Stimulated activated naive CD4-positive, alpha-beta T cell (primary cell): ENCODE measurements around the gene MYL7.
"Not testable (repeated sequence)": the region's sequence is repeated elsewhere in the genome, so short reads cannot be mapped to it uniquely, and the experiment has no call there.

ENCODE experiments used
- DNase-seq, 6 experiments: peaks; one replicate each; lab custom pipeline; 2025; lab: John Stamatoyannopoulos, UW

Gene MYL7

GRCh38 chr7:44171901-44172300 is 30.8 kb upstream of the MYL7 start:
- not testable (repeated sequence) for DNase-seq

GRCh38 chr7:44167920-44168319 is 26.8 kb upstream of the MYL7 start:
- no peak for DNase-seq

DNA sequence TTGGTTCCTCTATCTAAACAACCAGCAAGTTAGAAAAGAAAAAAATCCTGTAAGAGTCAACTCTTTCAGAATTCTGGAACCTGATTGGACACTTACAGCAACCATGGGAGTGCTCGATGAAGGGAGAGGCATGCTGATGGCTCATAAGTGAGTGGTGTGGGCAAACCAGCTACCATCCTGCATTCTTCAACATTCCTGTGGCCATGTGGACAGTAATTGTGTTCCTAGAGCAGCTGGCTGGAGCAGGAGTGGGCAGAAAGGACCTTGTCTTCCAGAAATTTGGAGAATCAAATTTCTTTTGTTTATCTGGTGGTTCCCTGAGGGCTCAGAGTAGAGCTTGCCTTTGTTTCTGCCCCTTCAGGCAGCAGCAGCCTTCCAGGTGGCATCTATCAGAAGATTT is 22.5 kb upstream of the MYL7 start:
- no peak for DNase-seq

- DNase-seq, result no peak
Observed at GRCh38 chr7:44162785-44163395, 21.8 kb upstream of the MYL7 start.

DNA sequence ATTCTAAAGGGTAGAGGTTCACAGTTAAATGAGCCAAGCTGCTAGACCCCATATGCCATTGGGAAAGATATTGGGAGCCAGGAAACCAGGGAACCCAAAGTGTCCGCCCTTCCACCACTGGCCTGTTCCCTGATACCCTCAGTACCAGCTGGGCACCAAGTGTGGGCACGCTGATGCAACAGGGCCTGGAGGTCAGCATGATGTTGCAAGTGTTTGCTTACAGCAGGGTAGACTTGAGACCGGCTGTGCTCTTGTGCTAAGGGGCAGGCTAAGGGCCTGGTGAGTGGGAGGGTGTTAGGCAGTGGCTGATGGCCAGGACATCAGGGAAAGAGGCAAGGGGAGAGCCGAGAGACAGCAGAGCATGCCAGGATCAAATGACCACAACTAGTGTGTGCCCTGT is 21.0 kb upstream of the MYL7 start:
- DNase-seq, result no peak

GRCh38 chr7:44161371-44161770 is 20.2 kb upstream of the MYL7 start:
- DNase-seq, result no peak

- DNase-seq, result no peak
Observed at GRCh38 chr7:44159824-44160630, 18.9 kb upstream of the MYL7 start.

DNA sequence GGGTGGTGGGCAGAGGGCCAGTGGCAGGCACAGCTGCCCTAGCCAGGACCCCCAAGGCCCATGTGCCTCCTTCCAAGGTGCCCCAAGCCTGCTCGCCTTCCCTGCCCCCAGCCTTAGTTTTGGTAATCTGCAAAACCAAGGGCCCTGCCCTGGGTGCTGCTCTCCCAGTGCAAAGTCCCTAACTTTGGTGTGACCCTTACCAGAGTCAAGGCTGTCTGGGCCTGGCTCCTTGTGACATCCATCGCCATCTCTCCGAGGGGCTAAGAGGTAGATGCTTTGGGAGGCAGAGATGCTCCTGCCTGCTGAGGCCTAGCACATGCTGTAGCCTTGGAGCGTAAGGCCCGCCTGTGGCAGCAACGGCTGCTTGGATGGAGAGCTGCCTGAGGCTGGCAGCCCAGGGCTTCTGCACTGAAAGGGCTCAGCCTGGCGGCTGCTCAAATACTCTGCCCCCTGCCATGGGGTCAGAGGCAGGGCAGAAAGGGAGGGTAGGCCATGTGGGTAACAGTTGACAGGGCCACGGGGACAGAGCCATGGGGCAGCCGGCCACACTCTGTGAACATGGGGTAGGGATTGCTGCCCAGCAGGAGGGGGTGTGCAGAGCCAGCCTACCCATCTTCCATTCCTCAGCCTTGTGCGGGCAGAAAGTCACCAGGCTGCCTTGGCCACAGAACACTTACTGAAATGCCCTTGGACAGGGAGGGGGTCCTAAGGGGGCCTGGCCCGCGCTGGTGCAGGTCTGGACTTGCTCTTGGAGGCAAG is 17.9 kb upstream of the MYL7 start:
- DNase-seq, result no peak

- DNase-seq, result no peak
Observed at GRCh38 chr7:44158096-44158872, 17.2 kb upstream of the MYL7 start.

DNA sequence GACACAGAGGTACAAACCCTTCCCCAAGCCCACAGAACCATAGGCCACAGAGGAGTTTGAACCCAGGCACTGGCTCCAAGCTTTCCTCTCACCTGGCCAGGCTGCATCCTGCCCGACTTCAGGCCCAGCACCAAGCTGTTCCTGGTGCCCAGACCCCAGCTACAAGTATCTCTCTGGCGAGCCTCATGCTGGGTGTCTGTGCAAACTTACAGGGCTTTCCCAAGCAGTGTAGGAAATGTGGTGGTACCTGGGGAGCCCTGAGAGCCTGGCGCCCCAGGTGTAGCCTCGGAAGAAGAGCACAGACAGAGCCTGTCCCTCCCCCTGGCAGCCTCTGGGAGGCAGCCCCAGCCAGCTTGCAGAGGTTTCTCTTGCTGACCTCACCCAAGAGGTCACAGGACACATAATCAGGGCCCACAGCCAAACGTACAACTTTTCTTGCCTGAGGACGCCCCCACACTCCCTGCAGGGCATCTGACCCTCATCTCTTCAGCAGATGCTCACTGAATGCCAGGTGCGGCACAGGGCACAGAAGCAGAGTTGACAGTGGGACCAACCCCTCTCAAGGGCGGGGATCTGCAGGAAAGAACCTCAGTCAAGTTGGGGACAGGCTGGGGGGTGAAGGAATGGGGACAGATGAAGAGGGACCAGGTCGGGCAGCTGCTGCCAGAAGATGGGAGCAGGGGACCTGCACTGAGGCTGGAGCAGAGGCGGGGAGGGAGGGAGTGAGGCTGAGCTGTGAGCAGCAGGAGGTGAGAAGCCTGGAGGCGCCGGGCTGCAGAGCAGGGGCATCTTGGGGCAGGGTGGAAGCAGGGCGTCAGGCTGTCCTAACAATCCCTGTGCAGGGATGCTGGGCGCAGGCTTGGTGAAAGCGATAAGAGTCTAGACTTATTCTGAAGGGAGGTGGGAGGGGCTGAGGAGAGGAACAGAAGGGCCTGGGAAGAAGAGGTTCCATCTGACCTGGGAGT is 16.3 kb upstream of the MYL7 start:
- DNase-seq, result no peak

GRCh38 chr7:44156453-44157010 is 15.4 kb upstream of the MYL7 start:
- no peak for DNase-seq

- DNase-seq, result no peak
Observed at GRCh38 chr7:44155191-44156185, 14.4 kb upstream of the MYL7 start.

DNA sequence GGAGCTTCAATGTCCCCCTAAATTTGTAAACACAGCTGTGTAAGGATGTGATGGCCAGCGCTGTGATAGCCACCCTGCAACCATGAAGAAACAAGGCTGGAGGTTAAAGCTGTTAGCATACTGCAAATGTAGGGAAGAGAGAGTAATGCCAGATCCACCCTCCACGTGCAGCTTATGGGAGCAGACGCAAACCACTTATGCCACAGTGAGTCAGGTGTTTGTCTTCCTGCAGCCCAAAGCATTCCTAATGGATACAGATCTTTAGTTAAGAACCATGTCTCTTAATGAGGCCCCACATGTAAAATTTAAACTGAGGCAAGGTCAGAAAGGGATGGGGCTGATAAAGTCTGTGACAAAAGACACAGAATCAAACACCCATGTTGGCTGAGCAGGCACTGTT is 13.6 kb upstream of the MYL7 start:
- DNase-seq, result no peak

DNA sequence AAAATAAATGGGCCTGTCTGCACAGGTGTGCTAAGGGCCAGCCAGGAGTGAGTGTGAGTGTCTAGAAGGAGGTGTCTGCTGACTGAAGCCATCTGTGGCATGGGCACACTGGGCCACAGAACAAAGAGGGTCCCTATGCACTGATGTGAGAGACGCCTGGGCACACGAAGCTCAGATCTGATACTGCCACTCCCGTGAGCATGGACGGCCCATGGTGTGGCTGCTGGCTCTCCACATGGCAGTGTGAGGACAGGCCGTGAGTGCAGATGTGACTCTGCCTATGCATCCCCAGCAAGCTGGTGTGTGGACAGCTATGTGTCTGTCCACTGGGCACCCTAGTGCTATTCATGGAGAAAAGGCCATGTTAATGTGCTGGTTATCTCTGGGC is 12.8 kb upstream of the MYL7 start:
- no peak for DNase-seq

GRCh38 chr7:44152971-44153947 is 12.1 kb upstream of the MYL7 start:
- no peak for DNase-seq

GRCh38 chr7:44151956-44152355 is 10.8 kb upstream of the MYL7 start:
- DNase-seq, result no peak

GRCh38 chr7:44150966-44151941 is 10.1 kb upstream of the MYL7 start:
- no peak for DNase-seq
